CD4-positive, alpha-beta T cell treated with Interleukin-1 beta for 1 hour (primary cell): ENCODE results near the gene IFIT3.
"Not testable (repeated sequence)": the region's sequence is repeated elsewhere in the genome, so short reads cannot be mapped to it uniquely, and the experiment has no call there.

ENCODE experiments used
- DNase-seq, 2 donors: peaks; one replicate each; pipeline ENCODE4 v3.0.0-alpha.2; 2020 to 2022

Gene IFIT3

GRCh38 chr10:89327803-89328441 is at the start of gene IFIT3:
IFIT3 (plus strand) TSS chr10:89327997; CDS start chr10:89328074, 77 bp downstream.
- peak; percentile 31 to 32 for DNase-seq

GRCh38 chr10:89278034-89278535 is 49.7 kb upstream of the IFIT3 start:
- no peak for DNase-seq

- no peak for DNase-seq
These were observed 48.9 kb upstream of the IFIT3 start for GRCh38 chr10:89278900-89279392.

- DNase-seq = no peak
These were observed 48.4 kb upstream of the IFIT3 start for GRCh38 chr10:89279421-89279869.

GRCh38 chr10:89280508-89280907 is 47.3 kb upstream of the IFIT3 start:
- DNase-seq = no peak

- no peak for DNase-seq
These were observed 46.0 kb upstream of the IFIT3 start for GRCh38 chr10:89281606-89282395.

GRCh38 chr10:89283025-89283935 is 44.5 kb upstream of the IFIT3 start:
- no peak for DNase-seq

GRCh38 chr10:89283936-89284475 is 43.8 kb upstream of the IFIT3 start:
- DNase-seq = no peak

- not testable (repeated sequence) for DNase-seq
These were observed 43.1 kb upstream of the IFIT3 start for GRCh38 chr10:89284711-89285110.

GRCh38 chr10:89285303-89285702 is 42.5 kb upstream of the IFIT3 start:
- not testable (repeated sequence) for DNase-seq

- DNase-seq = no peak
These were observed 33.0 kb upstream of the IFIT3 start for GRCh38 chr10:89294721-89295239.

GRCh38 chr10:89295597-89295996 is 32.2 kb upstream of the IFIT3 start:
- DNase-seq = no peak

- peak in 1 of 2 donors; percentile 21 for DNase-seq
These were observed 31.6 kb upstream of the IFIT3 start for GRCh38 chr10:89296220-89296648.

- no peak for DNase-seq
These were observed 30.4 kb upstream of the IFIT3 start for GRCh38 chr10:89297356-89297755.

- no peak for DNase-seq
These were observed 30.0 kb upstream of the IFIT3 start for GRCh38 chr10:89297791-89298190.

- no peak for DNase-seq
These were observed 28.8 kb upstream of the IFIT3 start for GRCh38 chr10:89299031-89299430.

GRCh38 chr10:89301232-89301631 is 26.6 kb upstream of the IFIT3 start:
- peak; percentile 32 to 36 for DNase-seq

- peak; percentile 50 to 73 for DNase-seq
These were observed 25.9 kb upstream of the IFIT3 start, which contains the start of gene IFIT2 for GRCh38 chr10:89301721-89302445. IFIT2 (plus strand) TSS chr10:89302046; CDS start chr10:89302124, 78 bp downstream.

GRCh38 chr10:89302625-89303024 is 25.2 kb upstream of the IFIT3 start:
- DNase-seq = no peak

GRCh38 chr10:89303161-89303560 is 24.6 kb upstream of the IFIT3 start:
- no peak for DNase-seq

GRCh38 chr10:89304026-89304425 is 23.8 kb upstream of the IFIT3 start:
- no peak for DNase-seq
